ENCODE results near the gene GDPD4.

Gene GDPD4

GRCh38 chr11:77174559-77174958, 126.9 kb downstream of the GDPD4 start:
- H3K4me3 ChIP-seq (ENCODE audit: low read depth, low read length), result no peak overlapping the region
- TF ChIP-seq CTCF (IDR thresholded peaks at IDR 0.05; ENCODE audit: borderline replicate concordance, insufficient read depth, low read depth, low read length), result no peak

DNA sequence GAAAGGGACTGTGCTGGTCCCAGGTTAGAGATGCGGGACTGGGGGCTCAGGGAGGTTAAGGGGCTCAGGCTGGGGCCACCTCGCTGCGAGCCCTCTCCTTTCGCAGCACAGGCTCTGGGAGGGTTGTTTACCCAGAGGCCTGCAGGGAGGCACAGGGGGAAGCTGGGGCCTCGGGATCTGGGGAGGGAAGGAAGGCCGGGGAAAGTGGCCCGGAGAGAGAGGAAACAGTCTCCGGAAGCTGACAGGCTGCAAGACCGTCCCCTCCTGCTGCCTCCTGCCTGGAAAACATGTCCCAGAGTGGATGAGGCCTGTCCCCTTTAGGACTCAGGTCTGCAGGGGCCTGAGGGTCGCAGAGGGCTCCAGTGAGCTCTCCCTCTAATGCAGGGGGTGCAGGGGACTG, 128.0 kb downstream of the GDPD4 start:
- no peak overlapping the region for H3K4me3 ChIP-seq (ENCODE audit: low read depth, low read length)
- TF ChIP-seq CTCF (IDR thresholded peaks at IDR 0.05; ENCODE audit: borderline replicate concordance, insufficient read depth, low read depth, low read length), result no peak

DNA sequence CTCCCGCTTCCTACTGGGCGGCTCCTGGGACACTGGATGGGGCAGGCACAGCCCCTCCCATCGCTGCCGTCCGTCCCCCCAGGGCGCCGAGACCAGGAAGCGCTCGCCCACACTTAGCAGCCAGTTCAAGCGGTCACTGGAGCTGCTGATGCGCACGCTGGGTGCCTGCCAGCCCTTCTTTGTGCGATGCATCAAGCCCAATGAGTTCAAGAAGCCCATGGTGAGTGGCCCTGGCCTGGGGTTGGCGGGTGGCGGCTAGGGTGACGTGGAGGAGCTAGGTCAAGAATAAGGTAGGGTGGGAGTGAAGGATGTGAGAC, 128.9 kb downstream of the GDPD4 start:
- no peak overlapping the region for H3K4me3 ChIP-seq (ENCODE audit: low read depth, low read length)
- no peak for TF ChIP-seq CTCF (IDR thresholded peaks at IDR 0.05; ENCODE audit: borderline replicate concordance, insufficient read depth, low read depth, low read length)

DNA sequence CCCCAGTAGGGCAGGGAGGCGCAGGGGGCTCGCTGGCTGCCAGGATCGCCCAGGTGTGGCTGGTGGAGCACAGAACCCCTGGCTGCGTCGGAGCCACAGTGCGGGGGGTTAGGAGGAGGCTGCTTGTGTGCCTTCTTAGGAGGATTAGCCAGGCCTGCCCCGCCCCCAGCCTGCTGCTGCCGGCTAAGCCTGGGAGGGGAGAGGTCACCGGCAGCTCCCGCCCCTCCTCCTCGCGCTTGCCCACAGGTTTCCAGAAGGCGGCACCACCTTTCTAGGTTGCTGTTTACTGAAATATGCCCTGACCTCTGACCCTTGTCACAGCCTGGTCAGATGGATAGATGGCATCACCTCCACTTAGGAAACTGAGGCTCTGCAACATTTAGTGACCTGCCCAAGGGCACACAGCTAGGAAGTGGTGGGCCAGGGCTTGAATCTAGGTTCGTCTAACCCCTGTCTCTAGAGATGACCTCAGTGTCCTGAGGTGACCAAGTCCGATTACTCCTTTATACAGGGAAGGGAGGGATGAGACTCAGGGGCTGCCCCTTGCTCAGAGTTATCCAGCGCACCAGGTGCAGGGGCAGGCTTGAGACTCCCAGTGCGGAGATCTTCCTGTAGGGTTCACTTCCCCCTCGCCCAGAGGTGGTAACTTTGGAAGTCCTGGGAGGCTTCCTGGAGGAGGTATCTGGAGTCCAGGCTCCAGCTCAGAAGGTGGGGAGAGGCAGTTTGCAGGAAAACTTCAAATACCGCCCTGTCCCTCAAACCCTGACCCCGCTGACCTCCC, 129.4 kb downstream of the GDPD4 start:
- no peak for TF ChIP-seq CTCF (IDR thresholded peaks at IDR 0.05; ENCODE audit: borderline replicate concordance, insufficient read depth, low read depth, low read length)
- no peak overlapping the region for H3K4me3 ChIP-seq (ENCODE audit: low read depth, low read length)

GRCh38 chr11:77171254-77171653, 130.2 kb downstream of the GDPD4 start:
- no peak overlapping the region for H3K4me3 ChIP-seq (ENCODE audit: low read depth, low read length)
- TF ChIP-seq CTCF (IDR thresholded peaks at IDR 0.05; ENCODE audit: borderline replicate concordance, insufficient read depth, low read depth, low read length), result no peak

DNA sequence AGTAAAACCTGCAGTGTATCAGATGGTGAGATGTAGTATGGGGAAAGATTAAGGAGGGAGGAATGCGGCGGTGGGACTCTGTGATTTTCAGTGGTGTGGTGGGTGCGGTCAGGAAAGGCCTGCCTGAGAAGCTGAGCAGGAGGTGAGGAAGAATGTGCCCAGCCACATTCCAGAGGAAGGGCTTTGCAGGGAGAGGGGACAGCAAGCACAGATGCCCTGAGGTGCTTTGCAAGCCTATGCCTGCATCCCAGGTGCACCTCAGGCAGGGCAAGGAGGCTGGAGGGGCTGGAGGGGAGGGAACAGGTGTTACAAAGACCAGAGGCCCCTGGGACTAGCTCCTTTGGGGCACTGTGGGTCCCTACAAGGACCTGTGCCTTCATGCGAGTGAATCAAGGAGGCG, 131.4 kb downstream of the GDPD4 start:
- H3K4me3 ChIP-seq (ENCODE audit: low read depth, low read length), result no peak overlapping the region
- no peak for TF ChIP-seq CTCF (IDR thresholded peaks at IDR 0.05; ENCODE audit: borderline replicate concordance, insufficient read depth, low read depth, low read length)

DNA sequence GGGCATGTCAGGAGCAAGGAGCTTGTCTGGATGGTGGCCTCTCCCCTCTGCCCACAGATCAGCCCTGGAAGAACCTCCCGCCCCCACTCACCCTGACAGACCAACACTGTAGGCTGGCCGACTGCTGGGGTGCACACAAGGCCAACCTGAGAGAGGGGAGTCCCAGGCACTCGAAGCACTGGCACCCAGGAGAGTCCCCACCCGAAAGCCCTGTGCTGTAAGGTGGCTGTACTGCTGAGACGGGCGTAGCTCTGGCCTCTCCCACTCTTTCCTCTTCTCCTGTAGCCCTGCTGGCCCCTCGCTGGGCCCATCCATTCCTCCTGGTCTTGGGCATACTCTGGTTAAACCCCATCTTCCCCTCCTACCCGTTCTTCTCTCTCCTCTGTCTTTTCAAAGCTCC, 133.7 kb downstream of the GDPD4 start:
- TF ChIP-seq CTCF (IDR thresholded peaks at IDR 0.05; ENCODE audit: borderline replicate concordance, insufficient read depth, low read depth, low read length), result no peak
- H3K4me3 ChIP-seq (ENCODE audit: low read depth, low read length), result no peak overlapping the region

Measured in GM12875 (cell line).